ES-I3 (cell line): ENCODE results near the gene ENO2.
"Not testable (repeated sequence)": the region's sequence is repeated elsewhere in the genome, so short reads cannot be mapped to it uniquely, and the experiment has no call there.

ENCODE experiments used
- H3K36me3 ChIP-seq: 2 replicates; pipeline ENCODE4 v1.6.1; 2013; ENCODE audit warnings: mild to moderate bottlenecking, low read length, control low read depth, moderate library complexity; ENCODE audit not compliant: insufficient read depth
- H3K4me1 ChIP-seq: 2 replicates; pipeline ENCODE4 v1.6.1; 2013; ENCODE audit warnings: mild to moderate bottlenecking, control low read depth, low read length; ENCODE audit not compliant: insufficient read depth
- H3K9ac ChIP-seq: 2 replicates; pipeline ENCODE4 v1.6.1; 2013; ENCODE audit warnings: low read depth, mild to moderate bottlenecking, low read length, moderate library complexity
- H3K9me3 ChIP-seq: 2 replicates; pipeline ENCODE4 v1.6.1; 2013; ENCODE audit warnings: mild to moderate bottlenecking, low read length, moderate library complexity; ENCODE audit not compliant: control insufficient read depth, insufficient read depth

The ENO2 gene

DNA sequence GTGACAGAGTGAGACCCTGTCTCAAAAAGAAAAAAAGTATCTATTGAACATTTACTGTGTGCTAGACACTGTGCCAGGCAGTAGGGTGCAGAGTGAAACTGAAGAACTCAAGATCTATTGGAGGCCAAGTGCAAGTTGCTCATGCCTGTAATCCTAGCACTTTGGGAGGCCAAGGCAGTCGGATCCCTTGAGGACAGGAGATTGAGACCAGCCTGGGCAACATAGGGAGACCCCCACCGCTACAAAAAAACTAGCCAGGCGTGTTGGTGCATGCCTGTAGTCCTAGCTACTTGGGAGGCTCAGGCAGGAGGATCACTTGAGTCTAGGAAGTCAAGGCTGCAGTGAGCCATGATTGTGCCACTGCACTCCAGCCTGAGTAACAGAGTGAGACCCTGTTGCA is 21.7 kb upstream of the ENO2 start:
- H3K9me3 ChIP-seq, H3K36me3 ChIP-seq, H3K9ac ChIP-seq: not testable (repeated sequence)
- H3K4me1 ChIP-seq: peaks cover 14% of the 10 kb centered on the region

DNA sequence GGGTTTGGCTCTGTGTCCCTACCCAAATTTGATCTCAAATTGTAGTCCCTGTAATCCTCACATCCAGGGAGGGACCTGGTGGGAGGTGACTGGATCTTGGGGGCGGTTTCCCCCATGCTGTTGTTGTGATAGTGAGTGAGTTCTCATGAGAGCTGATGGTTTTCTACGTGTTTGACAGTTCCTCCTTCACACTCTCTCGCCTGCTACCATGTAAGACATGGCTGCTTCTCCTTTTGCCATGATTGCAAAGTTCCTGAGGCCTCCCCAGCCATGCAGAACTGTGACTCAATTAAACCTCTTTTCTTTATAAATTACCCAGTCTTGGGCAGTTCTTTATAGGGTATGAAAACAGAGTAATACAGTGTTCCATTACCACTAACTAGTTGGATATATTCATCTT is 20.1 kb upstream of the ENO2 start:
- Histone ChIP-seq H3K36me3 (0 out of 2 replicates have a peak, but pooled peaks cover 2% of the 10 kb centered on the region), H3K9me3 (no peaks in the 10 kb centered on the region), H3K9ac (no peak overlapping the region), H3K4me1 (peaks cover 6% of the 10 kb centered on the region; the same call in 1 of the 2 replicates)

DNA sequence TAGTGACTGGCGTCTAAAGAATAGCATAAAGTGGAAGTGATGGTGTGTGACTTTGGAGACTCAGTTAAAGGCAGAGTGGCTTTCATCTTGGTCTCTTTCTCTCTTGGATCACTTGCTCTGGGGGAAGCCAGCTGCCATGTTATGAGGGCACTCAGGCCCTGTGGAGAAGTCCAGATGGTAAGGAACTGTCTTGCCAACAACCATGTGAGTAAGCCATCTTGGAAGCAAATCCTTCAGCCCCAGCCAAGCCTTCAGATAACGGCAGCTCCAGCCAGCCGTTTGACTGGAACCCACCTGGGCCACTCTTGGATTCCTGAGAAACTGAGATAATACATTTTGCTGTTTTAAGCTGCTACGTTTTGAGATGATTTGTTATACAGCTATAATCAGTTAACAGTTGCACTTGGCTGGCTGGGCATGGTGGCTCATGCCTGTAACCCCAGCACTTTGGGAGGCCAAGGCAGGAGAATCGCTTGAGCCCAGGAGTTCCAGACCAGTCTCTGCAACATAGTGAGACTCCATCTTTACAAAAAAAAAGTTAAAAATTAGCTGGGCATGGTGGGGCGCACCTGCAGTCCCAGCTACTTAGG is 17.4 kb upstream of the ENO2 start:
- Histone ChIP-seq H3K4me1 (0 out of 2 replicates have a peak, but pooled peaks cover 2% of the 10 kb centered on the region), H3K9ac (no peak overlapping the region), H3K36me3 (no peaks in the 10 kb centered on the region; the same call in 1 of the 2 replicates), H3K9me3 (no peaks in the 10 kb centered on the region)

DNA sequence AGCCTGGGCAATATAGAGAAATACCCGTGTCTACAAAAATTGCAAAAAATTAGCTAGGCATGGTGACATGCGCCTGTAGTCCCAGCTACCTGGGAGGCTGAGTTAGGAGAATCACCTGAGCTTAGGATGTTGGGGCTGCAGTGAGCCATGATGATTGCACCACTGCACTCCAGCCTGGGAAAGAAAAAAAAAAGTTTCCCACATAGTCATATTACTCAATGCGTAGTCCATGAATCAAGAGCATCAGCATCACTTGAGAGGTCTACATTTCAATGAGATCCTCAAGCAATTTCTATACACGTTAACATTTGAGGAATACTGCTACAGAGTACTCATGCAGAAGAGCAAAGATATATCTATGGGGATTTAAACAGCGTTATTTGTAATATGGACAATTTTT is 15.0 kb upstream of the ENO2 start:
- Histone ChIP-seq H3K4me1 (peaks cover 12% of the 10 kb centered on the region; the same call in 1 of the 2 replicates), H3K9ac (no peak overlapping the region), H3K9me3 (no peaks in the 10 kb centered on the region), H3K36me3 (no peaks in the 10 kb centered on the region; the same call in 1 of the 2 replicates)

DNA sequence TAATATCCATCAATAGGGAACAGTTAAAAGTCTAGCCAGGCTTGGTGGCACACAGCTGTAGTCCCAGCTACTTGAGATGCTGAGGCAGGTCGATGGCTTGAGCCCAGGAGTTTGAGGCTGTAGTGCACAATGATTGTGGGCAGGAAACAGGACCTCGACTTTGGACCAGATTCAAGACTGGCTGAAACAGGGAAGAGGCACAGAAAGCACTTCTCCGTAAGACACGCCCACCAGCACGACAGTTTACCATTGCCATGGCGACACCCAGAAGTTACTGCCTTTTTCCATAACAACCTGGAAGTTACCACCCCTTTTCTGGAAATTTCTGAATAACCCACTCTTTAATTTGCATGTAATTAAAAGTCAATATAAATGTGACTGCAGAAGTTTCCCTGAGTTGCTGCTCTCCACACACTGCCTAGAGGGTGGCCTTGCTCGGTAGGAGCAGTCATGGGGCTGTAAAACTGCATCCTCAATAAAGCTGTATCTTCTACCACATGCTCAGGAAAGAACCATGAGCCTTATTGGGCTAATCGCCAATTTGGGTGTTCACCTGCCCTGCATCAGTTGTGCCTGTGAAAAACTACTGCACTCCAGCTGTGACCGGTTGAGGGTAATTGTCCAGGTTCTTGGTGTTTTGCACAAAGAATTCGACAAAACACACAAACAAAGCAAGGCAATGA is 14.4 kb upstream of the ENO2 start:
- H3K9ac ChIP-seq: no peak overlapping the region
- no peaks in the 10 kb centered on the region; the same call in 1 of the 2 replicates for H3K36me3 ChIP-seq
- H3K9me3 ChIP-seq: no peaks in the 10 kb centered on the region
- peaks cover 12% of the 10 kb centered on the region; the same call in 1 of the 2 replicates for H3K4me1 ChIP-seq

DNA sequence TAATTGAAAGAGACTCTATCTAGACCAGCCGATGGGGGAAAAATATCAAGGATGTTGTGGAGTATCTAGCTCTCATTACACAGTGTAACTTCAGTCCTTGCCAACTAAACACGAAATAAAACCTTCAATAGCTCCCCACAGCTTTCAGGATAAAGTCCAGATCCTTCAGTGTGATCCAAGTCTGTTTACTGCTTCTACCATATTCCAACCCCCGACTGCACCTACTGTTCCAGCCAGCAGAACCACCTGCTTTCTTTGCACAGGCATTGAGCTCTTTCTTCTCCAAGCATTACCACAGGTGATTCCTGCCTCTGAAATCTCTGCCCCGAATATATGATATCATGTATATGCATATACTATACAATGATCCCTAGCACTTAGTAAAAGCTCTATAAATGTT is 11.9 kb upstream of the ENO2 start:
- Histone ChIP-seq H3K9me3 (no peaks in the 10 kb centered on the region), H3K4me1 (peaks cover 12% of the 10 kb centered on the region; the same call in 1 of the 2 replicates), H3K36me3 (no peaks in the 10 kb centered on the region; the same call in 1 of the 2 replicates), H3K9ac (no peak overlapping the region)

DNA sequence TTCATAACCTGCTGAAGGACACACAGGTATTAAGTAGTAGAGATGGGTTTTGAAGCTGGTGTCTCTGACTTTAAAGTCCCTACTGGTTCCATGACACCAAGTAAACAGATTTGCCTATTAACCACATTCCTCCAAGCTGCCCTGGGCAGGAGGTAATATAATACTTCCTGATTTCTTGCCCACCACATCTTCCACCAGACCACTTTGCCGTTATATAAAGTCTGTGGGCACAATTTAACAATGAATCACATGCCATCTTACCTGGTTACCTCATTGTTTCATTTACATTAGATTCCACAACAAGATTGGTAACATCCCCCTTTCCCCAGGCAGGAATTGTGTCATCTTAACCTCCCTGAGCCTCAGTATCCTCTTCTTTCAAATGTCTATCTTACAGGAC is 10.7 kb upstream of the ENO2 start:
- no peaks in the 10 kb centered on the region; the same call in 1 of the 2 replicates for H3K36me3 ChIP-seq
- peaks cover 12% of the 10 kb centered on the region; the same call in 1 of the 2 replicates for H3K4me1 ChIP-seq
- H3K9me3 ChIP-seq: no peaks in the 10 kb centered on the region
- H3K9ac ChIP-seq: no peak overlapping the region

DNA sequence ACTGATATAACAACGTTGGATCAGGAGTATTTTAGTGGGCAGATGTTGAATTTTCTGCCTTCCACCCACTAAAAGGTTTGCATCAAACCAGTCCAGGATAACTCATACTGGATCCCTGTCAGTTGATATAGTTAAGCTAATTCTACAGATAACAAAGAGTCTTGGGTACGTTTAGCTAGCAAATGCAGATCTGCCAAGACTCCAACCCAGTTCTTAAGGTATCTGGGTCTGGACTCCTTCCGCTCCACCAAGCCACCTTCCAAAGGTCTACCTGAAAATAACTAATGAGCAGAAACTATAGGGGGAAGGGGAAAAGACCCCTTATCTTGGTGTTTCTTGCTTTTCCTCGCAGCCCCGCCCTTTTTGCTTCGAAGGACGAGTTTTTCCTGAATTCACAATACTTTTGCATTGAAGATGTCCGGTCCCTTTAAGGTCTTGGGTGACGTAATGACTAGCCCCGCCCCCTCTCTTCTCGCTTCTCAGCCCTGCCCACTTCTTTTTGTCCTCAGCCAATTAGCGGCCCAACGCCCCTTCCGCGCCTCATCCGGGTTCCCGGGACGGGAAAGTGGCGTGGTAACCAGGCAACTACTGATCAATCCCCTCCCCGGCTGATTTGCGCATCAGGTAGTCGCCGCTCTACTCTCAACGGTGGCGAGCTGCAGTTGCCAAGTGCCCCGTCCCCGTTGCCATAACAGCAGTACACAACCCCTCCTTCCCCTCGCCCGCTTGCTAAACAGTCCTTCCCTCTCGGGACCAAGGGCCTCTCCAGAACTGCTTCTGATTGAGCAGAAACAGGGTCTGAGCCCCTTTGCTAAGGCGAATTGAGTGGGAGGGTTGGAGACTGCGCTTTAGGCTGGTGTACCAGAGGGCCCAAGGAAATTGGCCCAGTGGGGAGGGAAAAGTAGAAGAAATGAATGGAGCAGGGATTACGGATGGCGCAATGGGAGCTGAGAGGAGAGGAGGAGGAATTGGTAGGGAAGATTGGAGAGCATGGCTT is 9.8 kb upstream of the ENO2 start, which contains the start of gene LRRC23:
TSS of gene LRRC23 (plus strand) at position 543 of the 997 bp plus-strand sequence. CDS start 812 bp downstream, outside the sequence.
- no peaks in the 10 kb centered on the region for H3K9me3 ChIP-seq
- peak within 1 kb of the TSS; percentile 40 for H3K9ac ChIP-seq
- H3K36me3 ChIP-seq: no peaks in the 10 kb centered on the region; the same call in 1 of the 2 replicates
- peaks cover 12% of the 10 kb centered on the region; the same call in 1 of the 2 replicates for H3K4me1 ChIP-seq

DNA sequence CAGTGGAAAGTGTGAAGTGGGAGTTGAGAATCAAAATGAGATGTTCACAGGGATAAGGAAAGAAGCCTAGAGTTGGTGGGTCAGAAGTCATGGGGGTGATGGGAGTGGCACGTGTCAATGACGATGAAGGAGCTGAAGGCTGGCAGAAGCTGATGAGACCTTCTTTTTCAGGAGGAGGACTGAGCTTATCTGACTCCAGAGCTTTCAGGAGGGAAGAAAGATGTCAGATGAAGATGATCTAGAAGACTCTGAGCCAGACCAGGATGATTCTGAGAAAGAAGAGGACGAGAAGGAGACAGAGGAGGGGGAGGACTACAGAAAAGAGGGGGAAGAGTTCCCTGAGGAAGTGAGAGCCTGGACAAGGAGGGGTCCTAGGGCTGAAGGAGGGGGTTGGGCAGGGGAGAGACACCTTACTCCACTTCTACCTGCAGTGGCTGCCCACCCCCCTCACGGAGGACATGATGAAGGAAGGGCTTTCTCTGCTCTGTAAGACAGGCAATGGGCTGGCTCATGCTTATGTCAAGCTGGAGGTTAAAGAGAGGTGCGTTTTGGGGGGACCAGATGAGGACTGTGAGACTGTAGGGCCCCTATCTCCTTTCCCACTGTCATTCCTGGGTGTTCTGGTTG is 8.9 kb upstream of the ENO2 start:
- H3K9ac ChIP-seq: peak overlapping the region; percentile 40; the same call in 1 of the 2 replicates

DNA sequence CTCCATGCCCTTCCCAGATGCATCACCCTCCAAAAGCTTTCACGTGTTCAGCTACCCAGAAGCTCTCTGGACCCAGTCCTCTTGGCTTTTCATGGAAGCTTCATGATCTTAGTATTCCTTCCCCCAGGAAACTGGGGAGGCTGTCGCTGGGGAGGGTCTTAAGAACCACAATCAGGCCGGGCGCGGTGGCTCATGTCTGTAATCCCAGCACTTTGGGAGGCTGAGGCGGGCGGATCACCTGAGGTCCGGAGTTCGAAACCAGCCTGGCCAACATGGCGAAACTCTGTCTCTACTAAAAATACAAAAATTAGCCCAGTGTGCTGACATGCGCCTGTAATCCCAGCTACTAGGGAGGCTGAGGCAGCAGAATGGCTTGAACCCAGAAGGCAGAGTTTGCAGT is 6.2 kb upstream of the ENO2 start:
- not testable (repeated sequence) for H3K9ac ChIP-seq, H3K9me3 ChIP-seq, H3K36me3 ChIP-seq
- peaks cover 17% of the 10 kb centered on the region for H3K4me1 ChIP-seq

More for the DNA sequence above, 8.9 kb upstream of the ENO2 start:
- Histone ChIP-seq H3K9me3 (no peaks in the 10 kb centered on the region), H3K4me1 (peaks cover 10% of the 10 kb centered on the region; the same call in 1 of the 2 replicates), H3K36me3 (no peaks in the 10 kb centered on the region; the same call in 1 of the 2 replicates)

DNA sequence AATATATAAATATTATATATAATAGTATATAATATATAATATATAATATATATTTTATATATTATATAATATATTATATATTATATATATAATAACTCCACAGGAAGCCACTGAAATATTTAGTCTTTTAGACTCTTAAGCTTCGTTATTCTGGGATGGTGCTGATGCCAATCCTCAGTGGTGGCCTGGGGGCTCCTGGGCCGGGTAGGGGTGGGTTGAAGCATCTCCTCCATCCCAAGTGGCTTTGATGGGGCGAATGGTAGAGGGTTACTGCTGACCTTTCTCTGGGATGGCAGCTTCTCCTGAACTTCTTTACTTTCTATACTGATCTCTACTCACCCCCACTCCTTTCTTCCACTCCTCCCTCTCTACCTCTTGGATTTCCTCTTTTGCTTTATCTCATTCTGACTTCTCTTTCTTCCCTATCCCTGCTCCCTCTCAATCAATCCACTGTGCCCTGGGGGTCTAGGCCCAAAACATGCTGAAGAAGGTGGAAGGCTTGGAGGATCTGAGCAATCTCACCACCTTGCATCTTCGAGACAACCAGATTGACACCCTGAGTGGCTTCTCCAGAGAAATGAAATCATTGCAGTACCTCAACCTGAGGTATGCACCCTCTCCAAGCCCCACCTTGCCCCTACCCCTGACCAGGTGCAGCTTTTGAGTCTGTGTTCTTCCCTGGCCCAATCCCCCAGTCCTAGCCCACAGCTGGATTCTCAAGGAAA is 4.8 kb upstream of the ENO2 start:
- no peaks in the 10 kb centered on the region for H3K9me3 ChIP-seq
- no peak overlapping the region for H3K9ac ChIP-seq
- peaks cover 14% of the 10 kb centered on the region for H3K4me1 ChIP-seq
- no peaks in the 10 kb centered on the region for H3K36me3 ChIP-seq

DNA sequence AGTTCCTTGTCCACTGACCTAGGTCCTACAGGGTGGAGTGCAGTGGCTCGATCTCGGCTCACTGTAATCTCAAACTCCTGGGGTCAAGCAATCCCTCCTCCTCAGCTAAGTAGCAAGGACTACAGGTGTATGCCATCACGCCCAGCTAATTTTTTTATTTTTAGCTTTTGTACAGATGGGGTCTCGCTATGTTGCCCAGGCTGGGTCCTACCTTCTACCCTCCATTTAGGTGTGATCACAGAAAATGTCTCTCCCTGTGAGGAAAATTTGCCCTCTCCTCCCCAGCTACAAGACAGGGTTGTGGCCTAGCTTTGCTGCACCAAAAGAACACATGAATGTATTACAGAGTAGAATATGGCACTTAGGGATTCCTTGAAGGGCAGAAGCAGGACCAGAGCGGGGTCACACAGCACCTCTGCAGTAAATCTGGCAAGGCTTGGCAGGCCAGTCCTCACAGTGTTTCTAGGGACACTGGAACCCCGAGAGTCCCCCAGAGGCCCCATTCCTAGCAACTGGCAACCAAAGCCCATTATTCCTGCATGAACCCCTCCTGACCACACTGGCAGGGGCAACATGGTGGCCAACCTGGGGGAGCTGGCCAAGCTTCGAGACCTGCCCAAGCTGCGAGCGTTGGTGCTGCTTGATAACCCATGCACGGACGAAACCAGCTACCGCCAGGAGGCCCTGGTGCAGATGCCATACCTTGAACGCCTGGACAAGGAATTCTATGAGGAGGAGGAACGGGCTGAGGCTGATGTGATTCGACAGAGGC is 2.0 kb upstream of the ENO2 start:
- no peaks in the 10 kb centered on the region for H3K9me3 ChIP-seq
- H3K36me3 ChIP-seq: peaks cover 4% of the 10 kb centered on the region; the same call in 1 of the 2 replicates
- H3K4me1 ChIP-seq: peaks cover 29% of the 10 kb centered on the region
- H3K9ac ChIP-seq: no peak overlapping the region
